PC-3 (cell line): ENCODE measurements around the gene OR12D1.

Experiments used
- EZH2 ChIP-seq: fragments of 300-600 bp; sonication (generic); IDR thresholded peaks from one replicate; pipeline ENCODE4 v1.6.1; 2017; ENCODE audit warnings: antibody characterized with exemption, mild to moderate bottlenecking, low read length; ENCODE audit not compliant: unreplicated experiment
- EZH2phosphoT487 ChIP-seq: fragments of 300-600 bp; sonication (generic); IDR thresholded peaks from 2 replicates; pipeline ENCODE4 v1.6.1; 2018; ENCODE audit warnings: mild to moderate bottlenecking, antibody characterized with exemption, low read length, borderline replicate concordance
- TF ChIP-seq, protein P1 (sequence below): fragments of 300-600 bp; sonication (generic); conservative IDR thresholded peaks from 2 replicates; pipeline ENCODE4 v1.5.1; 2017; ENCODE audit warnings: antibody characterized with exemption, low read depth, mild to moderate bottlenecking, low read length

- TF ChIP-seq, protein P1, sequence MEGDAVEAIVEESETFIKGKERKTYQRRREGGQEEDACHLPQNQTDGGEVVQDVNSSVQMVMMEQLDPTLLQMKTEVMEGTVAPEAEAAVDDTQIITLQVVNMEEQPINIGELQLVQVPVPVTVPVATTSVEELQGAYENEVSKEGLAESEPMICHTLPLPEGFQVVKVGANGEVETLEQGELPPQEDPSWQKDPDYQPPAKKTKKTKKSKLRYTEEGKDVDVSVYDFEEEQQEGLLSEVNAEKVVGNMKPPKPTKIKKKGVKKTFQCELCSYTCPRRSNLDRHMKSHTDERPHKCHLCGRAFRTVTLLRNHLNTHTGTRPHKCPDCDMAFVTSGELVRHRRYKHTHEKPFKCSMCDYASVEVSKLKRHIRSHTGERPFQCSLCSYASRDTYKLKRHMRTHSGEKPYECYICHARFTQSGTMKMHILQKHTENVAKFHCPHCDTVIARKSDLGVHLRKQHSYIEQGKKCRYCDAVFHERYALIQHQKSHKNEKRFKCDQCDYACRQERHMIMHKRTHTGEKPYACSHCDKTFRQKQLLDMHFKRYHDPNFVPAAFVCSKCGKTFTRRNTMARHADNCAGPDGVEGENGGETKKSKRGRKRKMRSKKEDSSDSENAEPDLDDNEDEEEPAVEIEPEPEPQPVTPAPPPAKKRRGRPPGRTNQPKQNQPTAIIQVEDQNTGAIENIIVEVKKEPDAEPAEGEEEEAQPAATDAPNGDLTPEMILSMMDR, result no peak
- TF ChIP-seq EZH2 (no peak), EZH2phosphoT487 (no peak)
Measured at GRCh38 chr6:29442719-29443118, 28.0 kb downstream of the OR12D1 start.
